Measurements from ENCODE around the gene PPARA. TPM values are rescaled to one million over a fixed set of nuclear protein-coding genes. Genes with fewer than 3 reads are reported as not detected.
"Not testable (repeated sequence)": the region's sequence is repeated elsewhere in the genome, so short reads cannot be mapped to it uniquely, and the experiment has no call there.

The PPARA gene
- total RNA-seq, 1 donor from 2014 or later, result 4.9 TPM

DNA sequence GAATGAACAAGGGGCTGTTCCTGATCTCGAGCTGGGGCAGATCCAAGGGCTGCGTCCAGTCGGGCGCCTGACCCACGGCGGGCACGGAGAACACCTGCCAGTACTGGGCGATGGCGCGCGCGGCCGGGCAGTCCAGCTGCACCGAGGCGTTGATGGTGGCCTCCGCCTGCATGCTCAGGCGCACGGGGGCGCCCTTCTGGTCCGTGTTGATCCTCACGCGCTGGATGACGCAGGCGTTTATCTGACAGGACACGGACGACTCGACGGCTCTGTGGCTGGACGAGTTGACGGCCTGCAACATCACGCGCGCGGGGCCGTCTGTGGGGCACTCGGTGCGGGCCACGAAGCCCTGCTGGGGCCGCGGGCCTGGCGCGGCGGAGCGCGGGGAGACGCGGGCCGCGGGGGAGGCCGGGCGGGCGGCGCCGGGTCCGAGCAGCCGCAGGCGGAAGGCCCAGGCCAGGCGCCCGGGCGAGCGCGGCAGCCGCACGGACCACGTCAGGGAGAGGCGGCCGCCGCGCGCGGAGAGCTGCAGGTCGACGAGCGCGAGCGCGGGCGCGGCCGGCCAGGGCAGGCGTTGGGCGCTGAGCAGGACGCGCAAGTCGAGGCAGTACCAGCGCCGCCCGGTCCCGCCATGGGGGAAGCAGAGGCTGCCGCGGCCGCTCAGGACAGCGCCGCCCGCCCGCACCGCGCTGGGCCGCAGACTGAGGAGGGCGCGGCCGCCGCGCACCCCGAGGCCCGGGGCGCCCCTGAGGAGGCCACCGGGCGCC, 112.3 kb downstream of the PPARA start:
- no peak for FAIRE-seq
- DNase-seq (ENCODE audit: low spot score in 2 of 2), result peak; percentile 43 to 48

DNA sequence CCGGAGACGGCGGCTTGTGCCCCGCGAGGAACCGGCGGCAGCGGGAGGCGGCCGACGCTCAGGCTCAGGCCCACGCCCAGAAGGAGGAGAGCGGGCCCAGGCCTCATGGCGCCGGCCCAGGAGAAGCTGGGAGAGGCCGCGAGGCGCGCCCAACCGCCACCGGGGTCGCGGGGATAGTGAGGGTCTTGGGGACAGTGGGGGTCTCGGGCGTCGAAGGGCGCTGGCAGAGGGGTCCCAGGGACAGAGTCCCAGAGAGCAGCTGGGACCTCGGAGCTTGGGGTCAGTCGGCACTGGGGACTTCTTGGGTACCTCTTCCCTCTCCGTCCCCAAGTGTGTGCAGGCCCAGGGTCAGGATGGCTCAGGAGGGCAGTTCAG, 112.9 kb downstream of the PPARA start, which contains the start of gene PKDREJ:
PKDREJ (minus strand) TSS at position 128 of the 375 bp plus-strand sequence; CDS start at position 107, 21 bp downstream.
- FAIRE-seq (no peak), DNase-seq (ENCODE audit: low spot score in 2 of 2) (no peak)

DNA sequence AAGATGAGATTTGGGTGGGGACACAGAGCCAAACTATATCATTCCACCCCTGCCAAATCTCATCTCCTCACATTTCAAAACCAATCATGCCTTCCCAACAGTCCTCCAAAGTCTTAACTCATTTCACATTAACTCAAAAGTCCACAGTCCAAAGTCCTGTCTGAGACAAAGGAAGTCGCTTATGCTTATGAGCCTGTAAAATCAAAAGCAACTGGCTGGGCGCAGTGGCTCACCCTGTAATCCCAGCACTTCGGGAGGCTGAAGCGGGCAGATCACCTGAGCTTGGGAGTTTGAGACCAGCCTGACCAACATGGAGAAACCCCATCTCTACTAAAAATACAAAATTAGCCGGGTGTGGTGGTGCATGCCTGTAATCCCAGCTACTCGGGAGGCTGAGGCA, 114.2 kb downstream of the PPARA start:
- not testable (repeated sequence) for FAIRE-seq; DNase-seq (ENCODE audit: low spot score in 2 of 2)

GRCh38 chr22:46265627-46266026, 115.3 kb downstream of the PPARA start:
- DNase-seq (ENCODE audit: low spot score in 2 of 2); FAIRE-seq: not testable (repeated sequence)

DNA sequence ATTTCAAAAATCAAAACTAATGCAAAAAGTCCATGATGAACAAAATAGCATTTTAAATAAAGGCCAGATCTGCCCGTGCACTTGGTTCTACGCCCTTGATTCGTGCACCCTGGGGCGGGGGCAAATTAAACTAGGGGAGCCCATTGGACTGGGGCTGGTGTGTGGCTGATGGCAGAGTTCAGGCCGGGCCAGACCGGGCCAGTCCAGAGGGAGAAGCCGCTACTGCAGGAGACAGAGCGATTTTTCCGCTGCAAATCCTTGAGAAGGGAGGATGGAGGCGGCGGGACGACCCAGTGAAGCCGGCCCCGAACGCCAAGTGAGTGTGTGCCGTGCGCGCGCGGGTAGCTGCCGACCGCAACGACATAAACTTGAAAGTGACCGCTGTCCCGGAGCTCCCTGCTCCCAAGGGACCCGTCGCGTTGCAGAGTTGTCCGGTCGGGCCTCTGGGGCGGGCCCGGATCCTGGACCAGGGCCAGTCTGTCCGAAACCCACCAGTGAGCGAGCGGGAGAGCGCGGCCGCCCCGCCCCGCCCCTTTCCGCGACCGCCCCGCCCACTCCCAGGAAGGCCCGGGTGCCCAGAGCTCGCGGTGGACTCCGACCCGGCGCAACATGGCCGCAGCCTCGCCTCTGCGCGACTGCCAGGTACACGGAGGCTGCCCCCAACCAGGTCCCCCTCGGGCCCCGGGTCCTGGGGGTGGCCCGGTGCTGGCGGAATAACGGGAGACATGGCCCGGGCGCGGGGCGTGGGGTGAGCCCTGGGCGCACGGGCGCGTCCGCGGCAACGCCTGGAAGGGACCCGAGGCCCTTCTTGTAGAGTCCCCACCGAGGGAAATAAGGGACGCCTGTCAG, 117.3 kb downstream of the PPARA start, which contains the start of gene TTC38:
TTC38 (plus strand) TSS at position 578 of the 849 bp plus-strand sequence; CDS start at position 610, 32 bp downstream.
- DNase-seq (ENCODE audit: low spot score in 2 of 2), result peak; percentile 93 to 97
- no peak for FAIRE-seq

DNA sequence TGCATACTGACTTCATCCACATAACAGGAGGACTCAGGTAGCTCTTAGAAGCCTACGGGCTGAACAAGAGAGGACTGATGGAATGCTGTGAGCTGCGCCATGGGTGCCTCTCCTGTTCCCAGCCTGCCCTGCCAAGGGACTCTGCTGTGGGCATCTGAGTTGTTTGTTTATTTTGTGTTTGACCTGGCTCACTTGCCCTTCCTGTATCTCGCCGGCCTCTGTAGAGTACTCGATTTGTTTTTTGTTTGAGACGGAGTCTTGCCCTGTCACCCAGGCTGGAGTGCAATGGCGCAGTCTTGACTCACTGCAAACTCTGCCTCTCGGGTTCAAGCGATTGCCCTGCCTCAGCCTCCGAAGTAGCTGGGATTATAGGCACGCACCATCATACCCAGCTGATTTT, 119.2 kb downstream of the PPARA start:
- FAIRE-seq (no peak), DNase-seq (ENCODE audit: low spot score in 2 of 2) (no peak)

GRCh38 chr22:46272196-46272595, 121.9 kb downstream of the PPARA start:
- no peak for FAIRE-seq
- DNase-seq (ENCODE audit: low spot score in 2 of 2), result no peak

GRCh38 chr22:46272762-46273431, 122.6 kb downstream of the PPARA start:
- FAIRE-seq, result no peak
- no peak for DNase-seq (ENCODE audit: low spot score in 2 of 2)

GRCh38 chr22:46273432-46274148, 123.3 kb downstream of the PPARA start:
- FAIRE-seq (no peak), DNase-seq (ENCODE audit: low spot score in 2 of 2) (no peak)

GRCh38 chr22:46274381-46274780, 124.1 kb downstream of the PPARA start:
- FAIRE-seq, result no peak

GRCh38 chr22:46275455-46276122, 125.3 kb downstream of the PPARA start:
- no peak for DNase-seq (ENCODE audit: low spot score in 2 of 2)
- no peak for FAIRE-seq

More at GRCh38 chr22:46274381-46274780, 124.1 kb downstream of the PPARA start:
- no peak for DNase-seq (ENCODE audit: low spot score in 2 of 2)

DNA sequence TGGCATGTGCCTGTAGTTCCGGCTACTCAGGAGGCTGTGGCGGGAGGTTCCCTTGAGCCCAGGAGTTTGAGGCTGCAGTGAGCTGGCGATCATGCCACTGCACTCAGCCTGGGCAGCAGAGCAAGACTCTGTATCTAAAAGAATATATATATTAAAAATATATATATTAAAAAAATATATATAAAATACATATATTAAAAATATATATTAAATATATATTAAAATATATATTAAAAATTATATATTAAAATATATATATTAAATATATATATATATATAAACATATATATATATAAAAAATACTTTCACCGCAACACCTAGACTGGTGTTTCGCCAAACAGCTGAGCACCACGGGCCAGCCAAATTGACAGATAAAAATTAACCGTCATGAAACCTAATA, 126.2 kb downstream of the PPARA start:
- FAIRE-seq (no peak), DNase-seq (ENCODE audit: low spot score in 2 of 2) (no peak)

DNA sequence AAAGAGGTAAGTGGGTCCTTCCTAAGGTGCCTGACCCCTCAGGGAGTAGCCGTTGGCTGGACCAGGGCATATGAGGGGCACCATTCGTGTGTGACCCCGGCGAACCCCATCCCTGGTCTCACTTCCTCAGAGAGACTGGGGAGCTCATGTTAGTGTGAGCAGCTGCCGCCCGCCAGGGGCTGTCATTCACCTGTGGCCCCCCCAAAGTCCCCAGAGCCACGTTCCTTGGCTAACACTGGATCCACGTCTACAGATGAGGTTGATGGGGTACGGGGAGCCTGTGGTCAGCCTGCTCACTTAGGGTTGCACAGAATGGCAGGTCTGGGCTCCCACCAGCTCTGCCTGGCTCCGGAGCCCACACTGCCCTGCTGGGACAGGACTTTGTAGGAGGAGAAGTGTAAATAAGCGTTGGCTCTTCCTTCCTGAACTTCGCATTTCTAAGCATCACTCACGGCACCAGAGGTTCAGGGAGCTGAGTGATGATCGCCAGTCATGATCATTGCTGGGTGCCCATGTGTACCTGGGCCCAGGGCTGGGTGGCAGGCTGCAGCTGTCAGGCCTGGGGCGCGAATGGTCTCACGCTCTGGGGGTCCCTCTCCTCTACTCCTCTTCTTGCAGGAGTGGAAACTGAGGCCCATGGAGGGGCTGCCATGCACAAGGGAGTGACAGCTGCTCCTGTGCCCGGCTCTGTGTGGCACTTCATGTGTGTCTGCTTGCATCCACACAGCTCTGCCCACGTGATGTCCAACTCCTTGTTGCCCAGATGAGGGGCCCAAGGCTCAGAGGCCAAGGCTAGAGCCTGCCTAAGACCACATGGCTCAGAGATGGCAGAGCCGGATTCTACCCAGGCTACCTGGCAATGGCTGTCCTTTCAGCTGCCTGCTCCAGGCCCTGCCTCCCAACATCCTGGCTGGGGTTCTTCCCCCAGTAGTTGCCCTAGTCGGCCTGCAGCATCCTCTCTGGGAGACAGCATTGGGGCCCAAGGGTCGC, 128.6 kb downstream of the PPARA start:
- FAIRE-seq (no peak), DNase-seq (ENCODE audit: low spot score in 2 of 2) (no peak)

DNA sequence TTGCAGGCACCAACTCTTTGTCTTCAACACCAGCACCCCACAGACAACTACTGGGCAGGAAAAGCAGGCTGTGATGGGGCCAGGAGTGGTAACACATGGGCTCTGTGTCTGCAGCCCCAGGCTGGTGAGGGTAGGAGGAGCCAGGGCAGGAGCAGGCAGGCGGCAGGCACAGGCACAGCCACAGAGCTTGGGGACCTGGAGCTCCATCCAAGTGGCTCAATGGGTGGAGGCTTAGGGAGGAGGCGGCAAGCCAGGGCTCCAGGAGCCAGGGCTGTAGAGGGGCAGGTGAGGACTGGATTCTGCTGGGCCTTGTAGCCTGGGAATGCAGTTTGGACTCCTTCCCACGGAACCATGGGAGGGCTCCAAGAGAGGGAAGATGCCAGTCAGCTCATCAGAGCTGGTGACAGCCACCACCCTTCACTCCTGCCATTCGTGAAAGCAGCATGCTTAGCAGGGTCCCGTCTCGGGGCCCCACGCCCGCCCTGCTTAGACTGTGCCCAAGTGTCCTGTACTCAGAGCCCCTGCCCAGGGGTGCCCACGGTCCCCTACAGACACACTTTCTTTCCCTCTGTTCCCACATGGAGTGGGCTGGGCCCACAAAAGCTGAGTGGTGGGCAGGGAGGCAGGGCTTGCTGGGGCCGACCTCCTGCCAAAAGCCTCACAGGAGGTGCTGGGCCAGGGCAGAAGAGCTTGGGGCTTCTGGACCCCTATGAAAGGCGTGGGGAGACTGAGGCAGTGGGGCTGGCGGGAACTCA, 129.9 kb downstream of the PPARA start:
- DNase-seq (ENCODE audit: low spot score in 2 of 2), result no peak
- no peak for FAIRE-seq

GRCh38 chr22:46280999-46281623, 130.8 kb downstream of the PPARA start:
- FAIRE-seq, result no peak

GRCh38 chr22:46281866-46282678, 131.7 kb downstream of the PPARA start:
- no peak for DNase-seq (ENCODE audit: low spot score in 2 of 2)
- no peak for FAIRE-seq

More at GRCh38 chr22:46280999-46281623, 130.8 kb downstream of the PPARA start:
- peak; percentile 39 to 42 for DNase-seq (ENCODE audit: low spot score in 2 of 2)

Measured in frontal cortex (tissue), 4 donors.